ENCODE data around the gene SUSD4.

Gene SUSD4

GRCh38 chr1:223353939-223354338 is 10.0 kb downstream of the SUSD4 start:
- in situ Hi-C loops (cut with HindIII; ENCODE audit: low pct_ligation_motif_present, low sequenced_read_pairs): no loop called here
- H3K27ac ChIP-seq: no peak overlapping the region
- no peak for TF ChIP-seq CTCF (IDR thresholded peaks at IDR 0.05; ENCODE audit: low read depth, low read length, missing control alignments)
- DNase-seq: no peak
- no peaks in the 10 kb centered on the region for H3K27me3 ChIP-seq (replicated peaks)
- H3K4me3 ChIP-seq (ENCODE audit: low read depth, low read length): no peak overlapping the region
- H3K36me3 ChIP-seq (replicated peaks): no peaks in the 10 kb centered on the region

DNA sequence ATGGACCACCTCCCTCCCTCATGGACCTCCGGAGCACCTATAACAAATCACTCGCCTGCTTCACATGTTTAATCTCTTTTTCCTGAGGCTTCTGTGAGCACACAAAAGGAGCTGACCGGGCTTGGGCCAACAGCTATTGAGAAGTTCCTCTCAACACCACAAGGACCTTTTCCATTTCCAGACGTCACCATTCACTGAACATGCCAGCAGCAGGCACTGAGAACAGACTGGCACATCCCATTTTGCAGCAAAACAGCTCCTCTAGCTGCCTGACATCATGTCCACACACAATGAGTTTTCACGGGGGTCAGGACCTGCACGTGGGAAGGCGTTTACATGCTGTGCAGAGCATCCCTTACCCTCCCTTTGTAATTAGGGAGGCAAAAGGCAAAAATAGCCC is 11.0 kb downstream of the SUSD4 start:
- Histone ChIP-seq H3K4me3 (ENCODE audit: low read depth, low read length) (no peak overlapping the region), H3K36me3 (replicated peaks) (no peaks in the 10 kb centered on the region), H3K27ac (no peak overlapping the region), H3K27me3 (replicated peaks) (no peaks in the 10 kb centered on the region)
- in situ Hi-C loops (cut with HindIII; ENCODE audit: low pct_ligation_motif_present, low sequenced_read_pairs): no loop called here
- TF ChIP-seq CTCF (IDR thresholded peaks at IDR 0.05; ENCODE audit: low read depth, low read length, missing control alignments): no peak
- no peak for DNase-seq

- Histone ChIP-seq H3K36me3 (replicated peaks) (no peaks in the 10 kb centered on the region), H3K27me3 (replicated peaks) (no peaks in the 10 kb centered on the region), H3K27ac (no peak overlapping the region), H3K4me3 (ENCODE audit: low read depth, low read length) (no peak overlapping the region)
- in situ Hi-C loops (cut with HindIII; ENCODE audit: low pct_ligation_motif_present, low sequenced_read_pairs): no loop called here
- TF ChIP-seq CTCF (IDR thresholded peaks at IDR 0.05; ENCODE audit: low read depth, low read length, missing control alignments): no peak
- no peak for DNase-seq
Observed at GRCh38 chr1:223350361-223350908, 13.5 kb downstream of the SUSD4 start.

- Histone ChIP-seq H3K4me3 (ENCODE audit: low read depth, low read length) (no peak overlapping the region), H3K36me3 (replicated peaks) (no peaks in the 10 kb centered on the region), H3K27me3 (replicated peaks) (no peaks in the 10 kb centered on the region), H3K27ac (no peak overlapping the region)
- no peak for DNase-seq
- in situ Hi-C loops (cut with HindIII; ENCODE audit: low pct_ligation_motif_present, low sequenced_read_pairs): no loop called here
- no peak for TF ChIP-seq CTCF (IDR thresholded peaks at IDR 0.05; ENCODE audit: low read depth, low read length, missing control alignments)
Observed at GRCh38 chr1:223349241-223349640, 14.7 kb downstream of the SUSD4 start.

DNA sequence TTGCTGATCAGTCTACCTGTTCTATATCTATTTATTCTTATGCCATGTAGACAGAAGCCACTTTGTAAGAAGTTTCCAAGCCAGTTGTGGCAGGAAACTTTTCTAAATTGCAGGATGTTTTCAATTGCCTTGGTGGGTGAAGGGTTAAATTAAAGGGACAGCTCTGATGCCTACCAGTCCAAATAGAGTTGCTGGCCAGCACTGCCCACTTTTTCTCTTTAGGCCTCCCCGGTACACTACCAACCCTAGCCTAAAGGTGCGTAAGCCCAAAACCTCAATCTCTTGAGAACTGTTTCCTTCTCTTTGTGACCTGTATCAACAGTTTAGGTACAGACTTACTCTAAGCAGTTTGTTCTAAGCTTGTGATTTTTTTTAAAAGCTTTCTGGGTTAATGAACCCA is 15.5 kb downstream of the SUSD4 start:
- Histone ChIP-seq H3K36me3 (replicated peaks) (no peaks in the 10 kb centered on the region), H3K27me3 (replicated peaks) (no peaks in the 10 kb centered on the region), H3K27ac (no peak overlapping the region), H3K4me3 (ENCODE audit: low read depth, low read length) (no peak overlapping the region)
- no peak for DNase-seq
- in situ Hi-C loops (cut with HindIII; ENCODE audit: low pct_ligation_motif_present, low sequenced_read_pairs): no loop called here
- TF ChIP-seq CTCF (IDR thresholded peaks at IDR 0.05; ENCODE audit: low read depth, low read length, missing control alignments): no peak

GRCh38 chr1:223347583-223347982 is 16.4 kb downstream of the SUSD4 start:
- no peaks in the 10 kb centered on the region for H3K27me3 ChIP-seq (replicated peaks)
- in situ Hi-C loops (cut with HindIII; ENCODE audit: low pct_ligation_motif_present, low sequenced_read_pairs): no loop called here
- no peak for DNase-seq
- H3K27ac ChIP-seq: no peak overlapping the region
- H3K4me3 ChIP-seq (ENCODE audit: low read depth, low read length): no peak overlapping the region
- no peaks in the 10 kb centered on the region for H3K36me3 ChIP-seq (replicated peaks)
- TF ChIP-seq CTCF (IDR thresholded peaks at IDR 0.05; ENCODE audit: low read depth, low read length, missing control alignments): no peak
